Body of pancreas (tissue), 4 donors: Measurements from ENCODE around the gene TMEM119.

Experiments
- POLR2A ChIP-seq, 3 donors: fragments of 450-650 bp; IDR thresholded peaks; one replicate each; pipeline ENCODE4 v1.6.1; 2016; ENCODE audit warnings: antibody characterized with exemption in 3 of 3, mild to moderate bottlenecking in 2 of 3
- TF ChIP-seq, protein P1 (sequence below), 7 experiments: fragments of 450-650 bp in 4 of 7; fragments of 200-600 bp in 3 of 7; sonication (generic) in 3 of 7; IDR thresholded peaks; one replicate each; pipeline ENCODE4 v1.5.1; 2016 to 2019; ENCODE audit warnings: antibody characterized with exemption in 7 of 7

DNA sequence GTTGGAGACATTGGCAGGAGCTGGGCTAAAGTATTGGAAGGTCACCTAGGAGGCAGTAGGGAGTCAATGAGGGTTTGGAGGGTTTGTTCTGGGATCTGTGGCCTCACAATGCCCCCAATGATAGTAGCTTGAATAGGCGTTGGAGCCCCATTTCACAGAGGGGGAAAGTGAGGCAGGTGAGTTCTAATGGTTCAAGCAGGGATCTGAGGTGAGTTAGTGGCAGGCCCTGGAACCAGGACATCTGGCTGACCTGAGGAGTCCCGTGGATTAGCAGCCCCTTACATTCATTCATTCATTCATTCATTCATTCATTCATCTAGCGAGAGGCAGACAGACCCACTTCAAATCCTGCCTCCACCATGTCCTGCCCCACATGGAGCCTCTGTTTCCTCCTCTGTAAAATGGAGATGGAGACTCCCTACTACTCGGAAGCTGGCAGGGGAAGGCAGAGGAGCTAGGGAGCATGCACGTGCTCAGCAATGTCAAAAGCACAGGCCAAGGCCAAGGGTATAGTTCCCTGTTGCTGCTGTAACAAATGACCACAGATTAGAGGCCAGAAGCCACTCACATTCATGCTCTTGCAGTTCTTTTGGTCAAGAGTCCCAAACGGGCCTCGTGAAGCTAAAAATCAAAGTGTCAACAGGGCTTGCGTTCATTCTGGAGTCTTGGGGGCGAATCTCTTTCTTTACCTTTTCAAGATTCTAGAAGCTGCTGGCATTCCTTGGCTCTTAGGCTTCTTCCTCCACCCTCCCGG is 2.2 kb upstream of the TMEM119 start:
- TF ChIP-seq, protein P1, sequence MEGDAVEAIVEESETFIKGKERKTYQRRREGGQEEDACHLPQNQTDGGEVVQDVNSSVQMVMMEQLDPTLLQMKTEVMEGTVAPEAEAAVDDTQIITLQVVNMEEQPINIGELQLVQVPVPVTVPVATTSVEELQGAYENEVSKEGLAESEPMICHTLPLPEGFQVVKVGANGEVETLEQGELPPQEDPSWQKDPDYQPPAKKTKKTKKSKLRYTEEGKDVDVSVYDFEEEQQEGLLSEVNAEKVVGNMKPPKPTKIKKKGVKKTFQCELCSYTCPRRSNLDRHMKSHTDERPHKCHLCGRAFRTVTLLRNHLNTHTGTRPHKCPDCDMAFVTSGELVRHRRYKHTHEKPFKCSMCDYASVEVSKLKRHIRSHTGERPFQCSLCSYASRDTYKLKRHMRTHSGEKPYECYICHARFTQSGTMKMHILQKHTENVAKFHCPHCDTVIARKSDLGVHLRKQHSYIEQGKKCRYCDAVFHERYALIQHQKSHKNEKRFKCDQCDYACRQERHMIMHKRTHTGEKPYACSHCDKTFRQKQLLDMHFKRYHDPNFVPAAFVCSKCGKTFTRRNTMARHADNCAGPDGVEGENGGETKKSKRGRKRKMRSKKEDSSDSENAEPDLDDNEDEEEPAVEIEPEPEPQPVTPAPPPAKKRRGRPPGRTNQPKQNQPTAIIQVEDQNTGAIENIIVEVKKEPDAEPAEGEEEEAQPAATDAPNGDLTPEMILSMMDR (IDR thresholded peaks at IDR 0.05), result no peak
- no peak for TF ChIP-seq POLR2A (IDR thresholded peaks at IDR 0.05)
